NK-92 (cell line): Measurements from ENCODE around the gene MND1.
"Not testable (repeated sequence)": the region's sequence is repeated elsewhere in the genome, so short reads cannot be mapped to it uniquely, and the experiment has no call there.

Experiments used
- DNase-seq: peaks from one replicate; lab custom pipeline; 2025; ENCODE audit not compliant: unreplicated experiment; lab: John Stamatoyannopoulos, UW

MND1 gene

GRCh38 chr4:153401501-153401900, 57.0 kb downstream of the MND1 start:
- no peak for DNase-seq

GRCh38 chr4:153402366-153402765, 57.9 kb downstream of the MND1 start:
- DNase-seq = no peak

GRCh38 chr4:153403726-153404125, 59.2 kb downstream of the MND1 start:
- DNase-seq = no peak

GRCh38 chr4:153407906-153408305, 63.4 kb downstream of the MND1 start:
- no peak for DNase-seq

- DNase-seq = no peak
Observed at GRCh38 chr4:153408932-153409331, 64.4 kb downstream of the MND1 start.

GRCh38 chr4:153409412-153409811, 64.9 kb downstream of the MND1 start:
- DNase-seq = no peak

- no peak for DNase-seq
Observed at GRCh38 chr4:153409924-153410501, 65.5 kb downstream of the MND1 start.

- no peak for DNase-seq
Observed at GRCh38 chr4:153413842-153414241, 69.4 kb downstream of the MND1 start.

- DNase-seq = not testable (repeated sequence)
Observed at GRCh38 chr4:153416456-153416855, 72.0 kb downstream of the MND1 start.

GRCh38 chr4:153418121-153418520, 73.6 kb downstream of the MND1 start:
- no peak for DNase-seq

- no peak for DNase-seq
Observed at GRCh38 chr4:153418558-153418957, 74.1 kb downstream of the MND1 start.

- DNase-seq = no peak
Observed at GRCh38 chr4:153419029-153419428, 74.5 kb downstream of the MND1 start.

GRCh38 chr4:153419673-153420278, 75.3 kb downstream of the MND1 start:
- no peak for DNase-seq

GRCh38 chr4:153420361-153420760, 75.9 kb downstream of the MND1 start:
- no peak for DNase-seq

- DNase-seq = no peak
Observed at GRCh38 chr4:153421941-153422340, 77.5 kb downstream of the MND1 start.

- no peak for DNase-seq
Observed at GRCh38 chr4:153426207-153426885, 81.9 kb downstream of the MND1 start.

- DNase-seq = no peak
Observed at GRCh38 chr4:153427363-153428071, 83.0 kb downstream of the MND1 start.

- DNase-seq = no peak
Observed at GRCh38 chr4:153428941-153429475, 84.5 kb downstream of the MND1 start.

- no peak for DNase-seq
Observed at GRCh38 chr4:153432965-153433753, 88.7 kb downstream of the MND1 start.

GRCh38 chr4:153433754-153434105, 89.2 kb downstream of the MND1 start:
- DNase-seq = no peak

GRCh38 chr4:153434190-153434589, 89.7 kb downstream of the MND1 start:
- DNase-seq = no peak
